HG02970 (cell line): Measurements from ENCODE around the gene KCNIP4.
"Not testable (repeated sequence)": the region's sequence is repeated elsewhere in the genome, so short reads cannot be mapped to it uniquely, and the experiment has no call there.

ENCODE experiments used
- ATAC-seq: cut with Tn5 transposase; IDR thresholded peaks from one replicate; pipeline ENCODE4 v1.9.1; 2021; ENCODE audit warnings: mild to moderate bottlenecking, moderate library complexity, moderate number of reproducible peaks; ENCODE audit not compliant: unreplicated experiment, low FRiP score

KCNIP4 gene

GRCh38 chr4:21386166-21386780 lies 562.3 kb downstream of the KCNIP4 start:
- no peak for ATAC-seq

DNA sequence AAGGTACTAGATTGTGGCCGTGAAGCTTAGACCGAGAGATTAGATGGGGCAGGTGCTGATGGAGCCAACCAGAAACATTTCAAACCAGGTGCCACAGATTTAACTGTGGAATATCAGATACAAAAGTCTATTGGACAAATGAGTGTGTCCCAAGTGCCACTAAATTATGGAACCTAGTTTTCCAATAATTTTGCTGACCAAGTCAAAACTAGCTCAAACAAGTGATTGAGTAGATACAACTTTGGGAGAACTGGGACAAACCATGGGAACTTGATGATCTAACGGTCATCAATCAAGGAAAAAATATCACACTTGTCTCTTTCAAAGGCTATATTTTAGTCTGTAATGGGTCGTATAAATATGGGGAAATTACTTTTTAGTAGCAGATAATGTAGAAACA lies 562.9 kb downstream of the KCNIP4 start:
- ATAC-seq: no peak

DNA sequence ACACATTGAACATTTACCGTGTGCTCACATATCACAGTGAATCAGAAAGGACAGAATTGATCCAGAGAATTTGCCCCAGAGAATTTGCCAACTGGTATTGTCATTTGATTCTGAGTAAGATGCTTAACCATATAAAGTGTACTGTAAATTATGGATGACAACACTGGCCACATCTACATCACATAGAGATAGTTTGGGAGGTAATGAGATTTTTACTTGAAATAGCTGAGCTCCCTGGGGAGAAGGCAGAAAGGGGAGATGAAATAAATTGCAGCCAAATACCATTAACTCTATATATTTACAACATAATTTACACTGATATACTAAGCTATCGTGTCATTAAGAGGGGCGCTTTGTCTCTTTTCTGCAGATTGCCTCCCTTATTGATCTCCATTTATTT lies 564.0 kb downstream of the KCNIP4 start:
- no peak for ATAC-seq

- no peak for ATAC-seq
Measured at GRCh38 chr4:21380861-21381260, 567.7 kb downstream of the KCNIP4 start.

GRCh38 chr4:21377046-21377445 lies 571.5 kb downstream of the KCNIP4 start:
- no peak for ATAC-seq

DNA sequence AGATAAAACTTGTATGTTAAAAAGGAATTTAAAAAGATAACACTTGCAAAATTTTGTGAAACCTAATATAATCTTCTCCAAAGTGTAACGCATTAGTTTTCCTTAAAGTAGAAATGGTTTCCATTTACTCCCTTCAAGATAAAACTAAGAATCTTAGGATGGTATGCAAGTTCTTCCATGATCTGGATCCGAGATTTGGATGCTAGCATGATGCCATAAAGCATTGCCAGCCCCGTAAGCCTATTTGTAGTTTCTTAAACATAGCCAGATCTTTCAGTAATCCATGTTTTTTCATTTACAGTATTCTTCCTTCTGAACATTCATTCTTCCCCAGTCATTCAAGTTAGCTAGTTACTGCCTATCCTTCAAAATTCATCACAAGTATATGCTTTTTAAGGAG lies 572.4 kb downstream of the KCNIP4 start:
- ATAC-seq: no peak

DNA sequence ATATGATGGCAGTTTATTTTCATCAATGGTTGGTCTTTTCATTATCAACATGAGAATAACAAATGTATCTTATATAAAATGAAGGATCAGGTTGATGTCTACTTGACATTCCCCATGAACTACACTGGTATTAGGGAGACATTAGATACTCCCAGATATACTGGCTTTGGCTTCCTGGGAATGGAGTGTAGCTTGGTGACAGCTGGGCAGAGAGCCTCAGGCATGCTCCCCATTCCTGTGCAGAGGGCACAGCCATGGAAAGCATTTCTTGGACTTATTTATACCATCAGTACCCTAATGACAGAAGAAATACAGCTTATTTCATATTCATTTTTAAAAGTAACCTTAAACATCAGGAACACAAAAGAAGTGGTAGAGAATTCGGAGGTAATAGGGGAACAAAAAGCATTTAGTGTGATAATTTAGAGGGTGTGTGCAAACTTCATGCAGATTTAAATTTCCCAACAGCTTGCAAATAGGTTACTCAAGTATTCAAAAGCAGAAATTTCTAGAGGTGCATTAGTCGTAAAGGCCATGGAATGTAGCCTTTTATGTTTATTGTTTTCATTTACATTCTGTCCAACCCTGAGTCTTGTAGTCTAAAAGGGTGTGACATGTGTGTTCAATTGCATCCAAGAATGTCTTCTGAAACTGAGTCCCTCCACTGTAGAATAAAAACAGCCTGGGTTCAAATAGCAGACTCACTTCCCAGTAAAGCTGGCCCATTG lies 573.8 kb downstream of the KCNIP4 start:
- no peak for ATAC-seq

DNA sequence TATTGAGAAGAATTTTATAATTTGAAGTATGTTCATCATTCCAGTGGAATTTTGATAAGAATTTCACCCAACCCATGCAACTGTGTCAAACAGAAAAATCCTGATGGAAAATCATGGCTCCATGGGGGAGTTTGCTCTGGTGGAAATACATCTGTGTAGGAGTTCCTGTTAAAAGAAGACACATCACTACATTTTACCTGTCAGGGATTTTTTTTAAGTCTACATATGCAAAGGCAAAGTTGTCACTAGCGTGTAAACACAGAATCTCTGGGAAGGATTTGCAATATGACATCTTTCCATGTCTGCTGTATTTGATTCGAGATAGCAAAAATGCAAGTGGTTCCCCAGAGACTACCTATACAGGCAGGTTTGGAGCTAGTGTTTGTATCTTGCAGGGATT lies 581.0 kb downstream of the KCNIP4 start:
- no peak for ATAC-seq

DNA sequence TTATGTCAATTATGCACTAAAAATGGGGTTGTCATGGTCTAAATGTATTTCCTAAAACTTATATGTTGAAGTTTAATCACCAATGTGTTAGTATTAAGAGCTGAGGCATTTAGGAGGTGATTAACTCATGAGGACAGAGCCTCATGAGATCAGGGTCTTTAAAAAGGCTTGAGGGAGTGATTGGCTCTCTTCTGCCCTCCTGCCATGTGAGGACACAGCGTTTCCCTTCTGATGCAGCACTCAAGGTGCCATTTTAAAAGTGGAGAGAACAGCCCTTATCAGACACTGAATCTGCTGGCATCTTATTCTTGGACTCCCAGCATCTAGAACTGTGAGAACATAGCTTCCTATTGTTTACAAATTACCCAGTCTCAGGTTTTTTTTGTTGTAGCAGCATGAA lies 581.7 kb downstream of the KCNIP4 start:
- no peak for ATAC-seq

DNA sequence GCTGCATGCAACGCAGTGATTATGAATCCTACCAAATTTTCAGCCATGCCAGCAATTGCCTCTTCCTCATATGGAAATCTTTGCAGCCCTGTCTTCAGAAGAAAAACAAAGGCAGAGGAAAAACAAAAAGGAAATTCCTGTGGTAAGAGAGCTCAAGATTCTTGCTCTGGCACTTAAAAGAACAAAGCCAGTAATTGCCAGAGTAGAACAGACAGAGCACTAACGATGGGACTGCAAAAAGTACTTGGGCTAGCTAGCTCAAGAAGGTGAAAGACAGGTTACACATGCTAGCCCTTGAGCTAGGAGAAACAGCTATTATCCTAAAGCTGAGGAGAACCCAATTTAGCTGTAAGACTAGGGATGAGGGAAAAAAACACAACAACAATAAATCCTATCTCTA lies 582.3 kb downstream of the KCNIP4 start:
- ATAC-seq: no peak

DNA sequence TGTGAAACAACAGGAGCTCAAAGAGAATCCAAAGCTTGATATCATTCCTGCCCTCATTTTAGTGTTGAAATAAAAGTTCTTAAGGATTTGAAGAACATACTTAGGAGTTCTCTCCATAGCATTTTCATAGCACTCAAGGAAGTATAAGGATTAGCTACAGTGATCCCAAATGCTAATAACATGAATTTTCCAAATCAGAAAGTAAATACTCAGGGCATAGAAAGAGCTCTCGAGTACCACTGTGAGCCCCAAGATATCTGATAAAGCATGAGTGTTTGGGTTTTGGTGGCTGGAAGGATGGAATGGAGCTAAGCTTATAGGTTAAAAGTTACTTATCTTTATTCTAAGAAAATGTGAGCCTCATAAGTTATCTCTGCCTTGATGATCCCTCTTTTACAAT lies 584.9 kb downstream of the KCNIP4 start:
- no peak for ATAC-seq

DNA sequence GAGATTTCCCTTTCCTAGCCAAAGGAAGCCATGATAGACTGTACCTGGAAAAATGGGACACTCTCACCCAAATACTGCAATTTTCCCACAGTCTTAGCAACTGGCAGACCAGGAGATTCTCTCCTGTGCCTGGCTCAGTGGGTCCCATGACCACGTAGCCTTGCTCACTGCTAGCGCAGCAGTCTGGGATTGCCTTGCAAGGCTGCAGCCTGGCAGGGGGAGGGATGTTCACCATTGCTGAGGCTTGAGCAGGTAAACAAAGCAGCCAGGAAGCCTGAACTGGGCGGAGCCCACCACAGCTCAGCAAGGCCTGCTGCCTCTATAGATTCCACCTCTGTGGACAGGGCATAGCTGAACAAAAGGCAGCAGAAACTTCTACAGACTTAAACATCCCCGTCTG lies 596.2 kb downstream of the KCNIP4 start:
- ATAC-seq: not testable (repeated sequence)

DNA sequence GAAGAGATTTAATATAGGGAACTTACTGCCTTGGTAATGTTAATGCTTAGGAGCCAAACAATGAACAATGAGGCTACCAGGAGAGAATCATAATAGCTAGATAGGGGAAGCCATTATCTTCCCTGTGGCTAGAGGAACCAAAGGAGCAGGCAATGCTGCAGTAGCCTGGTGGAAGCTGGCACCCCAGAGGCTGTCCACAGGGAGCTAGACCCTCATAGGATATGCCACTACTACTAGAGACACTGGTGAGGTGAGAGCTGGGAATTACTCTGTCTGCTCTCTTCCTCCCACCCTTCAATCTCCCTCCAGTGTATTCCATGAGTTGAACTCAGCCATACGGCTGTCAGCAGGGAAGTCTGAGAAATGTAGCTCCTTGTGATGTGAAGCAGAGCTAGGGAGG lies 601.4 kb downstream of the KCNIP4 start:
- ATAC-seq: no peak

- ATAC-seq: no peak
Measured at GRCh38 chr4:21327976-21328700, 620.4 kb downstream of the KCNIP4 start.

- ATAC-seq: no peak
Measured at GRCh38 chr4:21320034-21320433, 628.5 kb downstream of the KCNIP4 start.

DNA sequence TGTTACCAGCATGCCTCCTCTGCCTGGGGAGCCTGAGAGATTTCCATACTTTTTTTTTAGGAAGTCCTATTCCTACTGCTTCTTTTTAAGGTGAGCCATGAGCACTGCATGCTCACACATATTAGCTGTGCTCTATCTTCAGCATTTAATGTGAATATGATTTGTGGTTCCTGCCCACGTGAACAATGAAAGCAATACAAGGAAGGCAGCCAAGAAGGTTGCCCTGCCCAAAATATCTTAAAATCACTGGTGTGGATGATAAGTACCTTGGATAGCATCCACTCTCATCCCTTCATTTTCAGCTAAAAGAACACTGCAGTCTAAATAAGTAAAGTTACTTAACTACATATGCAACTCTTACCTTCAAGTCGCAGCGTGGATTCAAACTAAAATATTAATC lies 640.9 kb downstream of the KCNIP4 start:
- no peak for ATAC-seq

GRCh38 chr4:21304540-21304887 lies 644.1 kb downstream of the KCNIP4 start:
- no peak for ATAC-seq

GRCh38 chr4:21290562-21290961 lies 658.0 kb downstream of the KCNIP4 start:
- ATAC-seq: no peak

GRCh38 chr4:21276046-21276445 lies 672.5 kb downstream of the KCNIP4 start:
- ATAC-seq: no peak

DNA sequence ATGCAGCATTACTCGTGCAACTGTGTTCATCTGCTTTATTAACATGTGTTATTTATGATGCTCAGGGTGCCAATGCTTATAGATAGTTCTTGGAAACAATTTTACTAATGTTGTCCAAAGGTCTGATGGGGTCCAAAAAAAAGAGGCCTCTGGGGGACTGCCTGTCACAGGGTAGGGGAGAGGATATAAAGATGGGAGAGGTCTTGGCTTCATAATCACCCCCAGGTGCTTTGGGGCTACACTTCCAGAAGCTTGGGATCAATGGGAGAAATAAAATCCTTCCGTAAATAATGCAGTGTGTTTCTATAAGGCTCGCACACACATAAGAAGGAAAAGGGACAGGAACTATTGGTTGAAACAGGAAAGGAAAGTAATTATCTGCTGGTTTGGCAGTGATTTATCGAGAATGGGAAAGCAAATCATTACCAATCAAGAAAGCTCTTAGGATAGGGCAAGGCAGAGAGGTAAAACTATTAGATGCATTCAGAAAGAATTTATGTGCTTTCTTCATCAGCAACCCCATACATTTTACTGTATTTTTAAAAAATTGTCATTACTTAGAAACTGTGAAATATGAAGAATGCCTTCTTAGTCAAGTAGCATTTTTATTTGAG lies 677.0 kb downstream of the KCNIP4 start:
- no peak for ATAC-seq

DNA sequence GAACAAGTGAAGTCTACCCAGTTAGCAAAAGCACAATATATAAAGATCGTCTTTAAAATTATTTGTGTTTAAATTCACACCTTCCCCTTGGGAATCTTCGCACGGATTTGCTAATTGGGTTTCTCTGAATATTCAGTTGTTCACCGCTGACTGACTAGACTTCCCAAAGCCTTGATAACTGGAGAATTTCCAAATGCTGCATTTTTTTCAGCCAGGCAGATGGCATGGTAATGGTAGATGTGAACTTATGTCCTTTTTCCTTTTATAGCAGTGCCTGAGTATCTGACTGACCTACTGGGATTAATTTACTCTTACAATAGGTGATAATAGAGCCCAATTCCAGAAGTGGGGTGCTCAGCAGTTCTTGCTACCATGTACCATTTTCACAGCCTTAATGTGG lies 700.2 kb downstream of the KCNIP4 start:
- no peak for ATAC-seq
